GM23338 (cell line): ENCODE data around the gene FGFBP1. TPM values are rescaled to one million over a fixed set of nuclear protein-coding genes. Genes with fewer than 3 reads are reported as not detected.

ENCODE experiments used
- ATAC-seq: fragments of 200-7000 bp; cut with Tn5 transposase; 3 replicates; pipeline ENCODE4 v1.9.1; 2020
- DNase-seq: peaks from one replicate; pipeline ENCODE4 v3.0.0-alpha.2; 2015; ENCODE audit warnings: low spot score
- H2AFZ ChIP-seq: fragments of 200-600 bp; sonication (generic); 2 replicates; pipeline ENCODE4 v1.8.0; 2016; ENCODE audit warnings: antibody characterized with exemption, mild to moderate bottlenecking, moderate library complexity
- H3F3A ChIP-seq: fragments of 200-600 bp; sonication (generic); replicated peaks from 2 replicates; pipeline ENCODE4 v1.8.0; 2017; ENCODE audit warnings: antibody characterized with exemption, mixed run types, low read depth
- H3K27ac ChIP-seq: fragments of 200-600 bp; sonication (generic); 2 replicates; pipeline ENCODE4 v1.6.1; 2016; ENCODE audit warnings: low read depth
- H3K27me3 ChIP-seq: fragments of 200-600 bp; sonication (generic); 2 replicates; pipeline ENCODE4 v1.8.0; 2016; ENCODE audit warnings: mild to moderate bottlenecking, mixed run types, moderate library complexity; ENCODE audit not compliant: insufficient read depth
- H3K36me3 ChIP-seq: fragments of 200-600 bp; sonication (generic); 2 replicates; pipeline ENCODE4 v1.8.0; 2016; ENCODE audit warnings: mild to moderate bottlenecking; ENCODE audit not compliant: insufficient read depth
- H3K4me1 ChIP-seq: fragments of 200-600 bp; sonication (generic); 2 replicates; pipeline ENCODE4 v1.8.0; 2016; ENCODE audit warnings: mild to moderate bottlenecking, moderate library complexity; ENCODE audit not compliant: insufficient read depth
- H3K4me2 ChIP-seq: fragments of 200-600 bp; sonication (generic); 2 replicates; pipeline ENCODE4 v1.7.1; 2017; ENCODE audit warnings: mixed run types
- H3K4me3 ChIP-seq: fragments of 200-600 bp; sonication (generic); 2 replicates; pipeline ENCODE4 v1.6.1; 2016; ENCODE audit warnings: mixed run types
- H3K79me2 ChIP-seq: fragments of 200-600 bp; sonication (generic); replicated peaks from 2 replicates; pipeline ENCODE4 v1.8.0; 2017; ENCODE audit warnings: mild to moderate bottlenecking; ENCODE audit not compliant: insufficient read depth
- H3K9me2 ChIP-seq: fragments of 200-600 bp; sonication (generic); 2 replicates; pipeline ENCODE4 v1.8.0; 2017; ENCODE audit not compliant: insufficient read depth
- H4K20me1 ChIP-seq: fragments of 200-600 bp; sonication (generic); replicated peaks from 2 replicates; pipeline ENCODE4 v1.8.0; 2017; ENCODE audit warnings: mild to moderate bottlenecking; ENCODE audit not compliant: insufficient read depth
- H3K27ac Mint-ChIP-seq: 2 replicates; pipeline ENCODE4 v1.8.0; 2020; ENCODE audit warnings: inconsistent platforms, mild to moderate bottlenecking, moderate library complexity, mixed read lengths
- H3K27me3 Mint-ChIP-seq: 3 replicates; pipeline ENCODE4 v1.8.0; 2022; ENCODE audit warnings: low read depth, mild to moderate bottlenecking, moderate library complexity, mixed read lengths, inconsistent platforms; ENCODE audit not compliant: insufficient read depth, poor library complexity
- H3K36me3 Mint-ChIP-seq: 3 replicates; pipeline ENCODE4 v1.8.0; 2021; ENCODE audit warnings: low read depth, mild to moderate bottlenecking, inconsistent platforms, moderate library complexity, mixed read lengths
- H3K4me1 Mint-ChIP-seq: 3 replicates; pipeline ENCODE4 v1.8.0; 2020; ENCODE audit warnings: mild to moderate bottlenecking, inconsistent platforms, mixed read lengths
- H3K4me3 Mint-ChIP-seq: 3 replicates; pipeline ENCODE4 v1.8.0; 2021; ENCODE audit warnings: moderate library complexity, mild to moderate bottlenecking, inconsistent platforms, mixed read lengths
- H3K9me3 Mint-ChIP-seq: 3 replicates; pipeline ENCODE4 v1.8.0; 2020; ENCODE audit warnings: moderate library complexity, mild to moderate bottlenecking, inconsistent platforms, mixed read lengths
- CTCF ChIP-seq, 2 experiments: fragments of 200-600 bp in 1 of 2; sonication (generic) in 1 of 2; conservative IDR thresholded peaks; 2 replicates each; pipeline versions ENCODE4 v1.5.1 to v1.6.1; 2016 to 2017; ENCODE audit warnings: antibody characterized with exemption in 2 of 2, low read depth in 2 of 2, mild to moderate bottlenecking in 2 of 2, moderate library complexity in 1 of 2
- ETS1 ChIP-seq: IDR thresholded peaks from 2 replicates; pipeline ENCODE4 v1.6.1; 2016; ENCODE audit warnings: antibody characterized with exemption
- EZH2 ChIP-seq: fragments of 200-600 bp; sonication (generic); IDR thresholded peaks from one replicate; pipeline ENCODE4 v1.8.0; 2017; ENCODE audit warnings: antibody characterized with exemption, mild to moderate bottlenecking, low read depth; ENCODE audit not compliant: unreplicated experiment
- polyA plus RNA-seq: library from polyadenylated mRNA; unstranded; fragments of >200 nt; fragmentation: Nextera tagmentation; extraction: Ambion mirVana; gene quantifications from 2 replicates; pipeline ENCODE4 v1.2.1, GENCODE V29; 2016
- total RNA-seq: library from RNA; depleted of rRNA; stranded (reverse); fragments of >200 nt; shearing (Covaris generic); gene quantifications from 2 replicates; pipeline ENCODE4 v1.2.3, GENCODE V29; 2014

Gene FGFBP1
- total and polyA plus RNA-seq, 2 experiments from 2014 or later, result 0.15 TPM; not detected in 1

GRCh38 chr4:15956179-15956850 is 17.8 kb upstream of the FGFBP1 start:
- H3K9me3 Mint-ChIP-seq, result peaks cover 25% of the 10 kb centered on the region
- H3K4me2 ChIP-seq, result no peak overlapping the region
- H3K4me3 Mint-ChIP-seq, result no peak overlapping the region
- H3K27ac ChIP-seq, result no peak overlapping the region
- no peak overlapping the region for H3K4me3 ChIP-seq
- ATAC-seq, result peak; percentile 95
- H3K27ac Mint-ChIP-seq, result no peak overlapping the region
- no peaks in the 10 kb centered on the region for H3K79me2 ChIP-seq
- H3K27me3 Mint-ChIP-seq, result no peaks in the 10 kb centered on the region
- peaks cover 15% of the 10 kb centered on the region for H3K36me3 Mint-ChIP-seq
- no peak overlapping the region for H2AFZ ChIP-seq
- H3K36me3 ChIP-seq, result 0 out of 2 replicates have a peak, but pooled peaks cover 8% of the 10 kb centered on the region
- no peaks in the 10 kb centered on the region for H3K4me1 ChIP-seq
- DNase-seq, result peak; percentile 95
- peaks cover 12% of the 10 kb centered on the region for H3K4me1 Mint-ChIP-seq
- H3K9me2 ChIP-seq, result 0 out of 2 replicates have a peak, but pooled peaks cover 6% of the 10 kb centered on the region
- no peaks in the 10 kb centered on the region for H4K20me1 ChIP-seq
- peak; percentile 94 to 99 for TF ChIP-seq CTCF (conservative IDR thresholded peaks at IDR 0.05; ENCODE audit: low read depth in 2 of 2)
- no peak for TF ChIP-seq EZH2
- TF ChIP-seq ETS1, result no peak
- H3F3A ChIP-seq, result no peaks in the 10 kb centered on the region
- H3K27me3 ChIP-seq, result no peaks in the 10 kb centered on the region

GRCh38 chr4:15955670-15956069 is 17.1 kb upstream of the FGFBP1 start:
- no peak overlapping the region for H2AFZ ChIP-seq
- H3K9me2 ChIP-seq, result 0 out of 2 replicates have a peak, but pooled peaks cover 7% of the 10 kb centered on the region
- H4K20me1 ChIP-seq, result no peaks in the 10 kb centered on the region
- no peak for DNase-seq
- Mint-ChIP-seq H3K9me3 (peaks cover 25% of the 10 kb centered on the region), H3K4me1 (peaks cover 12% of the 10 kb centered on the region), H3K27me3 (peaks cover under 1% of the 10 kb centered on the region), H3K36me3 (peaks cover 15% of the 10 kb centered on the region), H3K27ac (no peak overlapping the region), H3K4me3 (no peak overlapping the region)
- no peaks in the 10 kb centered on the region for H3F3A ChIP-seq
- H3K4me1 ChIP-seq, result no peaks in the 10 kb centered on the region
- ATAC-seq, result no peak; the same call in 2 of the 3 replicates
- H3K27ac ChIP-seq, result no peak overlapping the region
- H3K4me2 ChIP-seq, result no peak overlapping the region
- H3K36me3 ChIP-seq, result 0 out of 2 replicates have a peak, but pooled peaks cover 8% of the 10 kb centered on the region
- TF ChIP-seq CTCF (conservative IDR thresholded peaks at IDR 0.05; ENCODE audit: low read depth in 2 of 2) (peak in 1 of 2 experiments; percentile 32; a peak in 2 of 4 replicates), ETS1 (no peak)
- H3K79me2 ChIP-seq, result no peaks in the 10 kb centered on the region
- H3K4me3 ChIP-seq, result no peak overlapping the region
- no peaks in the 10 kb centered on the region for H3K27me3 ChIP-seq
